DND-41 (cell line): Measurements from ENCODE around the gene VWA2.

ENCODE experiments used
- EZH2 ChIP-seq: IDR thresholded peaks from 3 replicates; pipeline ENCODE4 v1.6.1; 2012; ENCODE audit warnings: borderline replicate concordance, low read depth, mild to moderate bottlenecking, moderate library complexity, low read length, inconsistent platforms; ENCODE audit not compliant: severe bottlenecking
- TF ChIP-seq, protein P1 (sequence below): IDR thresholded peaks from 2 replicates; pipeline ENCODE4 v1.5.1; 2012; ENCODE audit warnings: borderline replicate concordance, low read length, moderate library complexity, mild to moderate bottlenecking; ENCODE audit not compliant: poor library complexity, severe bottlenecking; ENCODE audit errors: extremely low read depth

- TF ChIP-seq, protein P1, sequence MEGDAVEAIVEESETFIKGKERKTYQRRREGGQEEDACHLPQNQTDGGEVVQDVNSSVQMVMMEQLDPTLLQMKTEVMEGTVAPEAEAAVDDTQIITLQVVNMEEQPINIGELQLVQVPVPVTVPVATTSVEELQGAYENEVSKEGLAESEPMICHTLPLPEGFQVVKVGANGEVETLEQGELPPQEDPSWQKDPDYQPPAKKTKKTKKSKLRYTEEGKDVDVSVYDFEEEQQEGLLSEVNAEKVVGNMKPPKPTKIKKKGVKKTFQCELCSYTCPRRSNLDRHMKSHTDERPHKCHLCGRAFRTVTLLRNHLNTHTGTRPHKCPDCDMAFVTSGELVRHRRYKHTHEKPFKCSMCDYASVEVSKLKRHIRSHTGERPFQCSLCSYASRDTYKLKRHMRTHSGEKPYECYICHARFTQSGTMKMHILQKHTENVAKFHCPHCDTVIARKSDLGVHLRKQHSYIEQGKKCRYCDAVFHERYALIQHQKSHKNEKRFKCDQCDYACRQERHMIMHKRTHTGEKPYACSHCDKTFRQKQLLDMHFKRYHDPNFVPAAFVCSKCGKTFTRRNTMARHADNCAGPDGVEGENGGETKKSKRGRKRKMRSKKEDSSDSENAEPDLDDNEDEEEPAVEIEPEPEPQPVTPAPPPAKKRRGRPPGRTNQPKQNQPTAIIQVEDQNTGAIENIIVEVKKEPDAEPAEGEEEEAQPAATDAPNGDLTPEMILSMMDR: no peak
- no peak for TF ChIP-seq EZH2
Measured at GRCh38 chr10:114329634-114330365, 90.7 kb downstream of the VWA2 start.
